Effector memory CD8-positive, alpha-beta T cell (primary cell): ENCODE results near the gene FXYD4.
"Not testable (repeated sequence)": the region's sequence is repeated elsewhere in the genome, so short reads cannot be mapped to it uniquely, and the experiment has no call there.

Experiments used
- ATAC-seq: fragments of 150-1000 bp; cut with Tn5 transposase; replicated peaks from 2 replicates; pipeline ENCODE4 v1.10.0; 2021; ENCODE audit warnings: mild to moderate bottlenecking, moderate library complexity
- DNase-seq, 3 experiments: peaks; one replicate each; pipeline ENCODE4 v3.0.0; 2021
- H3K27ac Mint-ChIP-seq, 2 donors: one replicate each; pipeline ENCODE4 v1.8.0; 2022; ENCODE audit warnings: mild to moderate bottlenecking in 2 of 2, mixed read lengths in 2 of 2, moderate library complexity in 2 of 2
- H3K27me3 Mint-ChIP-seq, 2 donors: one replicate each; pipeline ENCODE4 v1.8.0; 2022; ENCODE audit warnings: mixed read lengths in 2 of 2
- H3K36me3 Mint-ChIP-seq: one replicate; pipeline ENCODE4 v1.8.0; 2022; ENCODE audit warnings: mild to moderate bottlenecking, moderate library complexity, mixed read lengths; ENCODE audit not compliant: insufficient read depth
- H3K4me1 Mint-ChIP-seq, 2 donors: one replicate each; pipeline ENCODE4 v1.8.0; 2022; ENCODE audit warnings: low read depth in 2 of 2, mixed read lengths in 2 of 2
- H3K4me3 Mint-ChIP-seq, 2 donors: one replicate each; pipeline ENCODE4 v1.8.0; 2022; ENCODE audit warnings: mild to moderate bottlenecking in 2 of 2, mixed read lengths in 2 of 2, moderate library complexity in 2 of 2
- H3K9me3 Mint-ChIP-seq, 2 donors: one replicate each; pipeline ENCODE4 v1.8.0; 2022; ENCODE audit warnings: mixed read lengths in 2 of 2
- total RNA-seq, 9 experiments: gene quantifications; one replicate each; lab custom pipeline; 2026; lab: John Stamatoyannopoulos, UW

Gene FXYD4
- total RNA-seq = 0 reads per million in 9 experiments

GRCh38 chr10:43371418-43371817 lies at the start of gene FXYD4:
Gene FXYD4 (plus strand): TSS chr10:43371636. CDS start chr10:43373747, 2,111 bp downstream.
- DNase-seq (no peak), ATAC-seq (no peak)
- Mint-ChIP-seq H3K36me3 (peaks cover 2% of the 10 kb centered on the region), H3K27me3 (no peaks in the 10 kb centered on the region), H3K9me3 (no peaks in the 10 kb centered on the region), H3K4me3 (no peak within 1 kb of the TSS), H3K27ac (peak within 1 kb of the TSS in 1 of 2 donors; percentile 22), H3K4me1 (peaks cover 12 to 13% of the 10 kb centered on the region in 2 donors)

- Mint-ChIP-seq H3K27ac (peak overlapping the region; percentile 35 to 82), H3K4me1 (peaks cover 4 to 17% of the 10 kb centered on the region in 2 donors), H3K27me3 (peaks cover 20 to 47% of the 10 kb centered on the region in 2 donors), H3K36me3 (no peaks in the 10 kb centered on the region), H3K4me3 (peak overlapping the region; percentile 37 to 74), H3K9me3 (no peaks in the 10 kb centered on the region)
- no peak for ATAC-seq
- DNase-seq = no peak
These were observed 49.1 kb upstream of the FXYD4 start for GRCh38 chr10:43322331-43322730.

- DNase-seq (peak; percentile 66 to 78 (median 75)), ATAC-seq (peak; percentile 99)
- Mint-ChIP-seq H3K27me3 (peaks cover 20 to 47% of the 10 kb centered on the region in 2 donors), H3K4me3 (peak overlapping the region; percentile 37 to 74), H3K9me3 (no peaks in the 10 kb centered on the region), H3K27ac (peak overlapping the region; percentile 35 to 82), H3K36me3 (no peaks in the 10 kb centered on the region), H3K4me1 (peaks cover 4 to 17% of the 10 kb centered on the region in 2 donors)
These were observed 48.7 kb upstream of the FXYD4 start for GRCh38 chr10:43322769-43323168.

- H3K27ac Mint-ChIP-seq = peak overlapping the region in 1 of 2 donors; percentile 35
- no peak for ATAC-seq
- H3K27me3 Mint-ChIP-seq = peaks cover 20 to 44% of the 10 kb centered on the region in 2 donors
- no peaks in the 10 kb centered on the region for H3K36me3 Mint-ChIP-seq
- H3K4me3 Mint-ChIP-seq = peak overlapping the region in 1 of 2 donors; percentile 74
- H3K9me3 Mint-ChIP-seq = no peaks in the 10 kb centered on the region
- DNase-seq = no peak
- H3K4me1 Mint-ChIP-seq = peaks cover 4 to 16% of the 10 kb centered on the region in 2 donors
These were observed 48.2 kb upstream of the FXYD4 start for GRCh38 chr10:43323245-43323644.

- no peak for ATAC-seq
- H3K9me3 Mint-ChIP-seq = no peaks in the 10 kb centered on the region
- peaks cover 16 to 31% of the 10 kb centered on the region in 2 donors for H3K27me3 Mint-ChIP-seq
- peak overlapping the region in 1 of 2 donors; percentile 41 for H3K27ac Mint-ChIP-seq
- no peak overlapping the region for H3K4me3 Mint-ChIP-seq
- H3K4me1 Mint-ChIP-seq = peaks cover 4 to 12% of the 10 kb centered on the region in 2 donors
- H3K36me3 Mint-ChIP-seq = no peaks in the 10 kb centered on the region
- no peak for DNase-seq
These were observed 46.6 kb upstream of the FXYD4 start for GRCh38 chr10:43324876-43325275.

- DNase-seq (no peak), ATAC-seq (no peak)
- Mint-ChIP-seq H3K36me3 (peaks cover 2% of the 10 kb centered on the region), H3K4me3 (no peak overlapping the region), H3K27me3 (peaks cover 5 to 12% of the 10 kb centered on the region in 2 donors), H3K4me1 (peaks cover 11 to 13% of the 10 kb centered on the region in 2 donors), H3K27ac (no peak overlapping the region), H3K9me3 (no peaks in the 10 kb centered on the region)
These were observed 44.3 kb upstream of the FXYD4 start for GRCh38 chr10:43327171-43327570.

GRCh38 chr10:43327986-43328385 lies 43.5 kb upstream of the FXYD4 start:
- no peak overlapping the region for H3K4me3 Mint-ChIP-seq
- no peak overlapping the region for H3K27ac Mint-ChIP-seq
- ATAC-seq (no peak), DNase-seq (no peak)
- peaks cover 4% of the 10 kb centered on the region for H3K36me3 Mint-ChIP-seq
- H3K9me3 Mint-ChIP-seq = no peaks in the 10 kb centered on the region
- peaks cover 0 to 4% of the 10 kb centered on the region in 2 donors for H3K27me3 Mint-ChIP-seq
- peaks cover 11 to 16% of the 10 kb centered on the region in 2 donors for H3K4me1 Mint-ChIP-seq

GRCh38 chr10:43328810-43329209 lies 42.6 kb upstream of the FXYD4 start:
- DNase-seq, H3K9me3 Mint-ChIP-seq, H3K36me3 Mint-ChIP-seq, H3K27ac Mint-ChIP-seq, H3K4me3 Mint-ChIP-seq, H3K27me3 Mint-ChIP-seq, ATAC-seq: not testable (repeated sequence)
- peaks cover 11 to 16% of the 10 kb centered on the region in 2 donors for H3K4me1 Mint-ChIP-seq

GRCh38 chr10:43329246-43329885 lies 42.1 kb upstream of the FXYD4 start:
- not testable (repeated sequence) for DNase-seq, H3K9me3 Mint-ChIP-seq, H3K36me3 Mint-ChIP-seq, H3K27ac Mint-ChIP-seq, ATAC-seq, H3K27me3 Mint-ChIP-seq, H3K4me3 Mint-ChIP-seq
- H3K4me1 Mint-ChIP-seq = peaks cover 11 to 16% of the 10 kb centered on the region in 2 donors

GRCh38 chr10:43330049-43330823 lies 41.2 kb upstream of the FXYD4 start:
- H3K9me3 Mint-ChIP-seq, ATAC-seq, H3K4me3 Mint-ChIP-seq, H3K27ac Mint-ChIP-seq, DNase-seq, H3K36me3 Mint-ChIP-seq, H3K27me3 Mint-ChIP-seq: not testable (repeated sequence)
- peaks cover 11 to 16% of the 10 kb centered on the region in 2 donors for H3K4me1 Mint-ChIP-seq

- not testable (repeated sequence) for ATAC-seq, H3K4me3 Mint-ChIP-seq, H3K36me3 Mint-ChIP-seq, H3K27me3 Mint-ChIP-seq, H3K27ac Mint-ChIP-seq, H3K9me3 Mint-ChIP-seq, DNase-seq
- H3K4me1 Mint-ChIP-seq = peaks cover 11 to 16% of the 10 kb centered on the region in 2 donors
These were observed 40.7 kb upstream of the FXYD4 start for GRCh38 chr10:43330824-43331127.

- DNase-seq (no peak), ATAC-seq (no peak)
- Mint-ChIP-seq H3K9me3 (no peaks in the 10 kb centered on the region), H3K36me3 (peaks cover 4% of the 10 kb centered on the region), H3K4me1 (peaks cover 15 to 19% of the 10 kb centered on the region in 2 donors), H3K27ac (no peak overlapping the region), H3K27me3 (peaks cover 9 to 17% of the 10 kb centered on the region in 2 donors), H3K4me3 (no peak overlapping the region)
These were observed 37.8 kb upstream of the FXYD4 start for GRCh38 chr10:43333653-43334052.

- Mint-ChIP-seq H3K27ac (no peak overlapping the region), H3K4me3 (no peak overlapping the region), H3K27me3 (peaks cover 29 to 39% of the 10 kb centered on the region in 2 donors), H3K9me3 (no peaks in the 10 kb centered on the region), H3K36me3 (peaks cover 4% of the 10 kb centered on the region), H3K4me1 (peaks cover 19% of the 10 kb centered on the region in 2 donors)
- DNase-seq (no peak), ATAC-seq (no peak)
These were observed 35.4 kb upstream of the FXYD4 start for GRCh38 chr10:43336061-43336460.
